GM12878 (cell line): Measurements from ENCODE around the gene SFXN5. TPM values are rescaled to one million over a fixed set of nuclear protein-coding genes. Genes with fewer than 3 reads are reported as not detected.

Experiments
- ATAC-seq: fragments of 200-7000 bp; cut with Tn5 transposase; 3 replicates; pipeline ENCODE4 v1.9.1; 2020; ENCODE audit warnings: mild to moderate bottlenecking, moderate library complexity
- BruUV-seq: library from RNA; stranded (reverse); fragments of 400-500 nt; replicated peaks from 2 replicates; lab custom pipeline; 2021; lab: Mats Ljungman, UMichigan
- CTCF ChIA-PET: fragments of 300-600 bp; sonication (Branson Sonifier 250); formaldehyde crosslinking; extraction: SDS; loops from one replicate; lab custom pipeline; 2021; ENCODE audit warnings: inconsistent platforms; lab: Yijun Ruan, JAX
- POLR2A ChIA-PET: fragments of 350-600 bp; formaldehyde crosslinking; extraction: SDS; loops from one replicate; lab custom pipeline; 2021; ENCODE audit warnings: inconsistent platforms; lab: Charles Lee
- RAD21 ChIA-PET: fragments of 300-600 bp; sonication (Branson Sonifier 250); formaldehyde crosslinking; loops from one replicate; lab custom pipeline; 2023; ENCODE audit warnings: antibody characterized with exemption; ENCODE audit not compliant: unreplicated experiment; lab: Charles Lee
- SMC1A ChIA-PET: fragments of 300-600 bp; sonication (Branson Sonifier 250); formaldehyde crosslinking; loops from one replicate; lab custom pipeline; 2023; ENCODE audit not compliant: unreplicated experiment, uncharacterized antibody; lab: Charles Lee
- DNase-seq: peaks from one replicate; pipeline ENCODE4 v3.0.0-alpha.2; 2011; ENCODE audit warnings: low read depth, low spot score
- FAIRE-seq: peaks from 3 replicates; lab custom pipeline; 2011; peaks lifted over from hg19 to GRCh38; lab: Jason Lieb, UNC
- H2AFZ ChIP-seq: 2 replicates; pipeline ENCODE4 v1.6.0; 2011; ENCODE audit warnings: low read depth, low read length, control low read depth; ENCODE audit not compliant: control insufficient read depth
- H3K27ac ChIP-seq: 2 replicates; pipeline ENCODE4 v1.5.1; 2011; ENCODE audit warnings: control low read depth; ENCODE audit not compliant: control insufficient read depth, insufficient read depth
- H3K27me3 ChIP-seq, 2 experiments: replicated peaks in 1 of 2; 2 replicates each; pipeline versions ENCODE4 v1.6.0 to v1.6.1; 2011; ENCODE audit warnings: low read length in 1 of 2; ENCODE audit not compliant: control insufficient read depth in 2 of 2, insufficient read depth in 2 of 2
- H3K36me3 ChIP-seq, 2 experiments: 2 replicates each; pipeline ENCODE4 v1.5.1; 2011; ENCODE audit warnings: low read length in 1 of 2; ENCODE audit not compliant: control insufficient read depth in 2 of 2, insufficient read depth in 2 of 2
- H3K4me1 ChIP-seq: 2 replicates; pipeline ENCODE4 v1.6.1; 2011; ENCODE audit warnings: mild to moderate bottlenecking, low read length, moderate library complexity, mixed read lengths; ENCODE audit not compliant: control insufficient read depth, insufficient read depth
- H3K4me2 ChIP-seq: 2 replicates; pipeline ENCODE4 v1.6.0; 2011; ENCODE audit warnings: control low read depth; ENCODE audit not compliant: control insufficient read depth, insufficient read depth
- H3K4me3 ChIP-seq: fragments of 200-600 bp; sonication (generic); 2 replicates; pipeline ENCODE4 v1.5.1; 2016
- H3K79me2 ChIP-seq: 2 replicates; pipeline ENCODE4 v1.6.0; 2011; ENCODE audit warnings: low read length; ENCODE audit not compliant: control insufficient read depth, insufficient read depth
- H3K9ac ChIP-seq: 2 replicates; pipeline ENCODE4 v1.8.0; 2011; ENCODE audit warnings: low read length, control low read depth, mixed read lengths; ENCODE audit not compliant: control insufficient read depth, insufficient read depth
- H3K9me3 ChIP-seq: replicated peaks from 3 replicates; pipeline ENCODE4 v1.5.1; 2011; ENCODE audit warnings: mild to moderate bottlenecking, low read length; ENCODE audit not compliant: control insufficient read depth, insufficient read depth
- H4K20me1 ChIP-seq: 2 replicates; pipeline ENCODE4 v1.6.0; 2011; ENCODE audit not compliant: control insufficient read depth, insufficient read depth
- CBFB ChIP-seq: IDR thresholded peaks from 2 replicates; pipeline ENCODE4 v1.6.1; 2016; ENCODE audit warnings: antibody characterized with exemption, low read depth
- ESRRA ChIP-seq: IDR thresholded peaks from 2 replicates; pipeline ENCODE4 v1.6.1; 2012; ENCODE audit warnings: mild to moderate bottlenecking, low read length, improper control_type of control experiment
- GABPA ChIP-seq: IDR thresholded peaks from 2 replicates; pipeline ENCODE4 v1.6.1; 2014; ENCODE audit warnings: antibody characterized with exemption, low read depth, mild to moderate bottlenecking, inconsistent platforms
- HDAC2 ChIP-seq: fragments of 200-600 bp; sonication (generic); IDR thresholded peaks from 2 replicates; pipeline ENCODE4 v1.6.1; 2017
- JUNB ChIP-seq: IDR thresholded peaks from 2 replicates; pipeline ENCODE4 v1.6.1; 2016; ENCODE audit warnings: antibody characterized with exemption, mild to moderate bottlenecking
- MEF2A ChIP-seq: IDR thresholded peaks from 2 replicates; pipeline ENCODE4 v1.6.1; 2011; ENCODE audit warnings: low read depth, mild to moderate bottlenecking, low read length, moderate library complexity; ENCODE audit not compliant: insufficient read depth
- RB1 ChIP-seq: fragments of 450-650 bp; formaldehyde crosslinking; IDR thresholded peaks from 2 replicates; pipeline ENCODE4 v1.6.1; 2017; ENCODE audit warnings: mild to moderate bottlenecking, borderline replicate concordance
- RFX5 ChIP-seq: IDR thresholded peaks from 2 replicates; pipeline ENCODE4 v1.6.1; 2011; ENCODE audit warnings: low read depth, low read length, improper control_type of control experiment
- STAT1 ChIP-seq: fragments of 450-650 bp; conservative IDR thresholded peaks from 2 replicates; pipeline ENCODE4 v1.6.1; 2014; ENCODE audit warnings: antibody characterized with exemption, mild to moderate bottlenecking
- YY1 ChIP-seq: IDR thresholded peaks from 2 replicates; pipeline ENCODE4 v1.6.1; 2011; ENCODE audit warnings: low read depth, mild to moderate bottlenecking, low read length
- WGBS: methylation state at CpG from one replicate; pipeline ENCODE4 v1.1.6; 2016; ENCODE audit warnings: low lambda C conversion rate; ENCODE audit not compliant: insufficient replicate concordance, insufficient coverage; ENCODE audit errors: missing lambda C conversion rate; 5-methylcytosine and 5-hydroxymethylcytosine counted together
- in situ Hi-C: fragments of 300-500 bp; cut with MboI; formaldehyde crosslinking; loops from 9 replicates; pipeline ENCODE4 v1.14.3; 2018; ENCODE audit warnings: mixed read lengths
- intact Hi-C: fragments of 100-400 bp; cut with micrococcal nuclease; formaldehyde crosslinking; loops from one replicate; pipeline ENCODE4 v1.14.2; 2022; ENCODE audit not compliant: unreplicated experiment
- polyA plus RNA-seq, 11 experiments: library from polyadenylated mRNA; depleted of rRNA in 4 of 11; unstranded in 6 of 11; stranded (reverse) in 5 of 11; fragments of >200 nt; fragmentation: Nextera tagmentation in 4 of 11; fragmentation: Illumina TruSeq in 1 of 11; extraction: Ambion mirVana in 4 of 11; extraction: Trizol in 1 of 11; gene quantifications; 1 replicate in 1 of 11; 2 replicates in 10 of 11; pipeline versions ENCODE4 v1.2.1 to v1.2.3, GENCODE V29; 2011 to 2016; ENCODE audit warnings: inconsistent platforms in 2 of 11, missing spikeins in 2 of 11, low read depth in 1 of 11
- total RNA-seq, 4 experiments: library from RNA; depleted of rRNA in 3 of 4; stranded (reverse); fragments of >200 nt in 3 of 4; fragmentation: Illumina TruSeq in 1 of 4; extraction: Trizol in 1 of 4; gene quantifications; 2 replicates each; pipeline versions ENCODE4 v1.2.1 to v1.2.3, GENCODE V29; 2013 to 2021
- TF ChIP-seq, protein P1 (sequence below): fragments of 450-650 bp; IDR thresholded peaks from 2 replicates; pipeline ENCODE4 v1.6.1; 2016; ENCODE audit warnings: mild to moderate bottlenecking, moderate library complexity, borderline replicate concordance

SFXN5 gene
- total and polyA plus RNA-seq, 10 of the 15 experiments (the other 5 are each of a cell fraction or from before 2014, with no cell fraction given), result 3.3 to 15.9 (median 11.2) TPM

DNA sequence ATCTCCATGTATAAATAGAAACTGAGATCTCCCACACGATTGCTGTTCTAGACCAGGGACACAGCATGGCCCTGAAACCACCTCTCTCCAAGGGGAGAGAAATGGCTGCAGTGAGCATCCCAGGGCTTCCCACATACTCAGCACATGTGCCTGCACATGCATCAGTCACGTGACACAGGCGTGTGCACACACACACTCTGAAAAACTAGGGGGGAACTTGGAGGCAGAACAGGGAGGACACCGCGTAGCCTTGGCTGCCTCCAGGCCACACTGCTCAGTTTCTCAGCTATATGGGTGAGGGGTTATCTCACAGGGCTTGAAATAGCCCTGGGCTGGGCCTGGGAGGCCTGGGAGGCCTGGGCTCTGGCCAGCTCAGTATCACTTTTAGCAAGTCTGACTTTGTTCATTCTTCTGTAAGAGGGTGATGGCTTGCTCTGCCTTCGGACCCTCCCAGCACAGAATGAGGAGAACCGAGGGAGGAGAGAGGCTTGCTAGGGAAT lies 87.3 kb downstream of the SFXN5 start:
- no peak for FAIRE-seq
- H3K9me3 ChIP-seq, result no peaks in the 10 kb centered on the region
- in situ Hi-C loops, result no loop called here
- no peak for ATAC-seq
- H3K27me3 ChIP-seq, result no peaks in the 10 kb centered on the region
- H4K20me1 ChIP-seq, result no peaks in the 10 kb centered on the region
- ChIA-PET POLR2A (no interaction called here), SMC1A (interaction anchor here (1.7 kb wide), 1 partner anchor 91 kb away, joined by 4 read pairs; no protein-coding TSS in a partner anchor), CTCF (interaction anchor here (1.5 to 3.0 kb wide), 2 partner anchors 10 to 91 kb away, joined by 4 to 23 read pairs; no protein-coding TSS in a partner anchor), RAD21 (interaction anchor here (1.4 kb wide), 1 partner anchor 91 kb away, joined by 4 read pairs; no protein-coding TSS in a partner anchor)
- no TSS peak for BruUV-seq
- no peak overlapping the region for H3K9ac ChIP-seq
- DNase-seq, result no peak
- H3K27ac ChIP-seq, result no peak overlapping the region
- no peak overlapping the region for H3K4me3 ChIP-seq
- H3K36me3 ChIP-seq, result no peaks in the 10 kb centered on the region
- H3K79me2 ChIP-seq, result no peaks in the 10 kb centered on the region
- no peak overlapping the region for H3K4me2 ChIP-seq
- H2AFZ ChIP-seq, result no peak overlapping the region
- intact Hi-C loops, result no loop called here
- H3K4me1 ChIP-seq, result no peaks in the 10 kb centered on the region
- WGBS, result 57% methylated on average over 7 of the region's 7 CpGs
- TF ChIP-seq MEF2A (no peak), ESRRA (no peak), CBFB (no peak), YY1 (no peak), RFX5 (no peak), STAT1 (no peak), GABPA (no peak), HDAC2 (no peak), JUNB (no peak), RB1 (no peak)
- TF ChIP-seq, protein P1, sequence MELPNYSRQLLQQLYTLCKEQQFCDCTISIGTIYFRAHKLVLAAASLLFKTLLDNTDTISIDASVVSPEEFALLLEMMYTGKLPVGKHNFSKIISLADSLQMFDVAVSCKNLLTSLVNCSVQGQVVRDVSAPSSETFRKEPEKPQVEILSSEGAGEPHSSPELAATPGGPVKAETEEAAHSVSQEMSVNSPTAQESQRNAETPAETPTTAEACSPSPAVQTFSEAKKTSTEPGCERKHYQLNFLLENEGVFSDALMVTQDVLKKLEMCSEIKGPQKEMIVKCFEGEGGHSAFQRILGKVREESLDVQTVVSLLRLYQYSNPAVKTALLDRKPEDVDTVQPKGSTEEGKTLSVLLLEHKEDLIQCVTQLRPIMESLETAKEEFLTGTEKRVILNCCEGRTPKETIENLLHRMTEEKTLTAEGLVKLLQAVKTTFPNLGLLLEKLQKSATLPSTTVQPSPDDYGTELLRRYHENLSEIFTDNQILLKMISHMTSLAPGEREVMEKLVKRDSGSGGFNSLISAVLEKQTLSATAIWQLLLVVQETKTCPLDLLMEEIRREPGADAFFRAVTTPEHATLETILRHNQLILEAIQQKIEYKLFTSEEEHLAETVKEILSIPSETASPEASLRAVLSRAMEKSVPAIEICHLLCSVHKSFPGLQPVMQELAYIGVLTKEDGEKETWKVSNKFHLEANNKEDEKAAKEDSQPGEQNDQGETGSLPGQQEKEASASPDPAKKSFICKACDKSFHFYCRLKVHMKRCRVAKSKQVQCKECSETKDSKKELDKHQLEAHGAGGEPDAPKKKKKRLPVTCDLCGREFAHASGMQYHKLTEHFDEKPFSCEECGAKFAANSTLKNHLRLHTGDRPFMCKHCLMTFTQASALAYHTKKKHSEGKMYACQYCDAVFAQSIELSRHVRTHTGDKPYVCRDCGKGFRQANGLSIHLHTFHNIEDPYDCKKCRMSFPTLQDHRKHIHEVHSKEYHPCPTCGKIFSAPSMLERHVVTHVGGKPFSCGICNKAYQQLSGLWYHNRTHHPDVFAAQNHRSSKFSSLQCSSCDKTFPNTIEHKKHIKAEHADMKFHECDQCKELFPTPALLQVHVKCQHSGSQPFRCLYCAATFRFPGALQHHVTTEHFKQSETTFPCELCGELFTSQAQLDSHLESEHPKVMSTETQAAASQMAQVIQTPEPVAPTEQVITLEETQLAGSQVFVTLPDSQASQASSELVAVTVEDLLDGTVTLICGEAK, result no peak
